Left ventricle myocardium inferior (tissue), 1 donor: ENCODE measurements around the gene SPRR1A. TPM values are rescaled to one million over a fixed set of nuclear protein-coding genes. Genes with fewer than 3 reads are reported as not detected.

Experiments
- DNase-seq: peaks from one replicate; pipeline ENCODE4 v3.0.0-alpha.2; 2020
- H3K27ac ChIP-seq: fragments of 200-600 bp; replicated peaks from 2 replicates; pipeline ENCODE4 v1.8.0; 2021
- H3K27me3 ChIP-seq: fragments of 200-600 bp; 2 replicates; pipeline ENCODE4 v1.8.0; 2021; ENCODE audit warnings: low read depth
- H3K36me3 ChIP-seq: fragments of 200-600 bp; 2 replicates; pipeline ENCODE4 v1.8.0; 2021
- H3K4me1 ChIP-seq: fragments of 200-600 bp; 2 replicates; pipeline ENCODE4 v1.8.0; 2021
- H3K4me3 ChIP-seq: fragments of 200-600 bp; 2 replicates; pipeline ENCODE4 v1.8.0; 2021; ENCODE audit warnings: mild to moderate bottlenecking, moderate library complexity
- H3K9me3 ChIP-seq: fragments of 200-600 bp; replicated peaks from 2 replicates; pipeline ENCODE4 v1.8.0; 2021
- CTCF ChIP-seq: fragments of 200-600 bp; IDR thresholded peaks from 2 replicates; pipeline ENCODE4 v1.8.0; 2021; ENCODE audit warnings: antibody characterized with exemption, mild to moderate bottlenecking, borderline replicate concordance
- intact Hi-C: fragments of 100-400 bp; cut with micrococcal nuclease; formaldehyde crosslinking; loops from one replicate; pipeline ENCODE4 v1.11.0; 2022
- total RNA-seq: library from RNA; stranded (reverse); fragmentation: NEBNext Ultra II Directional; extraction: Animal tissue kit (Norgen Biotek cat#: 25700); gene quantifications from one replicate; pipeline ENCODE4 v1.2.1, GENCODE V29; 2021
- donor health status: DM: no; HTN: yes; CAD: no; lungs with severe emphysema.

Gene SPRR1A
- total RNA-seq, 1 donor from 2014 or later = not detected

GRCh38 chr1:152959273-152959672, 24.6 kb upstream of the SPRR1A start:
- H3K4me3 ChIP-seq = no peak overlapping the region
- H3K27me3 ChIP-seq = no peaks in the 10 kb centered on the region
- H3K4me1 ChIP-seq = no peaks in the 10 kb centered on the region
- H3K27ac ChIP-seq = no peak overlapping the region
- H3K36me3 ChIP-seq = no peaks in the 10 kb centered on the region
- no peak for DNase-seq
- intact Hi-C loops = no loop called here
- H3K9me3 ChIP-seq = no peaks in the 10 kb centered on the region
- no peak for TF ChIP-seq CTCF

GRCh38 chr1:152959801-152960451, 24.0 kb upstream of the SPRR1A start:
- DNase-seq = no peak
- H3K27me3 ChIP-seq = no peaks in the 10 kb centered on the region
- intact Hi-C loops = no loop called here
- no peaks in the 10 kb centered on the region for H3K9me3 ChIP-seq
- no peaks in the 10 kb centered on the region for H3K36me3 ChIP-seq
- H3K27ac ChIP-seq = no peak overlapping the region
- H3K4me1 ChIP-seq = no peaks in the 10 kb centered on the region
- no peak overlapping the region for H3K4me3 ChIP-seq
- no peak for TF ChIP-seq CTCF

- no peak for TF ChIP-seq CTCF
- no peaks in the 10 kb centered on the region for H3K4me1 ChIP-seq
- H3K4me3 ChIP-seq = no peak overlapping the region
- H3K27ac ChIP-seq = no peak overlapping the region
- no peaks in the 10 kb centered on the region for H3K9me3 ChIP-seq
- H3K27me3 ChIP-seq = no peaks in the 10 kb centered on the region
- H3K36me3 ChIP-seq = no peaks in the 10 kb centered on the region
- DNase-seq = no peak
- intact Hi-C loops = no loop called here
These were observed 23.3 kb upstream of the SPRR1A start for GRCh38 chr1:152960452-152961044.

- H3K4me3 ChIP-seq = no peak overlapping the region
- H3K27me3 ChIP-seq = no peaks in the 10 kb centered on the region
- no peaks in the 10 kb centered on the region for H3K9me3 ChIP-seq
- H3K27ac ChIP-seq = no peak overlapping the region
- TF ChIP-seq CTCF = no peak
- intact Hi-C loops = no loop called here
- no peak for DNase-seq
- no peaks in the 10 kb centered on the region for H3K4me1 ChIP-seq
- H3K36me3 ChIP-seq = no peaks in the 10 kb centered on the region
These were observed 22.5 kb upstream of the SPRR1A start for GRCh38 chr1:152961226-152961891.

- H3K4me1 ChIP-seq = no peaks in the 10 kb centered on the region
- no peak overlapping the region for H3K27ac ChIP-seq
- peaks cover 10% of the 10 kb centered on the region for H3K27me3 ChIP-seq
- intact Hi-C loops = no loop called here
- TF ChIP-seq CTCF = no peak
- H3K36me3 ChIP-seq = no peaks in the 10 kb centered on the region
- H3K9me3 ChIP-seq = no peaks in the 10 kb centered on the region
- no peak for DNase-seq
- H3K4me3 ChIP-seq = no peak overlapping the region
These were observed 20.9 kb upstream of the SPRR1A start for GRCh38 chr1:152962876-152963415.
